Right atrium auricular region (tissue), 2 donors: ENCODE data around the gene SLC44A2. TPM values are rescaled to one million over a fixed set of nuclear protein-coding genes. Genes with fewer than 3 reads are reported as not detected.

Source experiments
- DNase-seq: peaks from one replicate; pipeline ENCODE4 v3.0.0-alpha.2; 2019; ENCODE audit warnings: low spot score
- H3K27ac ChIP-seq, 2 donors: fragments of 200-600 bp; sonication (generic); 1 replicate in 1 of 2; 2 replicates in 1 of 2; pipeline ENCODE4 v1.5.1; 2016 to 2019
- H3K27me3 ChIP-seq, 2 donors: fragments of 200-600 bp; sonication (generic); one replicate each; pipeline versions ENCODE4 v1.5.1 to v1.6.0; 2017 to 2019
- H3K36me3 ChIP-seq: fragments of 200-600 bp; sonication (generic); one replicate; pipeline ENCODE4 v1.5.1; 2016
- H3K4me1 ChIP-seq, 2 donors: fragments of 200-600 bp; sonication (generic); one replicate each; pipeline versions ENCODE4 v1.5.1 to v1.6.0; 2017 to 2019
- H3K4me3 ChIP-seq, 2 donors: fragments of 200-600 bp; sonication (generic); 1 replicate in 1 of 2; 2 replicates in 1 of 2; pipeline ENCODE4 v1.5.1; 2017 to 2019; ENCODE audit warnings: mild to moderate bottlenecking in 1 of 2, moderate library complexity in 1 of 2
- H3K9me3 ChIP-seq, 2 donors: fragments of 200-600 bp; sonication (generic); one replicate each; pipeline ENCODE4 v1.5.1; 2019
- total RNA-seq, 2 donors: library from RNA; depleted of rRNA; stranded (reverse); fragments of >200 nt; gene quantifications; one replicate each; pipeline ENCODE4 v1.1.0, GENCODE V29; 2016
- TF ChIP-seq, protein P1 (sequence below), 2 donors: fragments of 200-600 bp; sonication (generic); IDR thresholded peaks; one replicate each; pipeline ENCODE4 v1.5.1; 2019; ENCODE audit warnings: antibody characterized with exemption in 2 of 2

Gene SLC44A2
- total RNA-seq, 2 donors from 2014 or later: 91.3 to 96.2 TPM

DNA sequence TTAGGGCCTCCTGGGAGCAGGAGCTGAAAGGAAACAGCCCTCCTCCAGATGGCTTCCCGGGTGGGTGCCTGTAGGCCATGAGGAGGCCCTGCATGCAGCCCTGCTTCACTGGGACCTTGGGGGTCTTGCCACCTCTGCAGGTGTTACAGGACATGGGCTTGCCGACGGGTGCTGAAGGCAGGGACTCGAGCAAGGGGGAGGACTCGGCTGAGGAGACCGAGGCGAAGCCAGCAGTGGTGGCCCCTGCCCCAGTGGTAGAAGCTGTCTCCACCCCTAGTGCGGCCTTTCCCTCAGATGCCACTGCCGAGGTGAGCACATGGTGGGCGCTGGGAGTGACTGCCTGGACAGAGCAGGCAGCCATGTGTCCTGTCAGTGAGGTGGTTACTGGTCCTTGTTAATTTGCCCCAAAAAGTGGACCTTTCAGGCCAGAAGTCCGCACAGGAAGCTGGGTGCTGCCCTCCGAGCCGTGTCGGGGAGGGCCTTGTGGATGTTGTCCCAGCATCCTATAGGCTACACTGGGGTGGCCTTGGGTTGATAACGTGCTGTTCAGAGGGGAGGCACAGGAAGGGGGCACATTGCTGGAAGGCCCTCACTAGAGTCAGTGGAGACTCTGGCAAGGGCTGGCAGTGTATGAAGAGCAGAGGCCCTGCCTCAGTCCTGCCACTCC is 57.2 kb downstream of the SLC44A2 start:
- TF ChIP-seq, protein P1, sequence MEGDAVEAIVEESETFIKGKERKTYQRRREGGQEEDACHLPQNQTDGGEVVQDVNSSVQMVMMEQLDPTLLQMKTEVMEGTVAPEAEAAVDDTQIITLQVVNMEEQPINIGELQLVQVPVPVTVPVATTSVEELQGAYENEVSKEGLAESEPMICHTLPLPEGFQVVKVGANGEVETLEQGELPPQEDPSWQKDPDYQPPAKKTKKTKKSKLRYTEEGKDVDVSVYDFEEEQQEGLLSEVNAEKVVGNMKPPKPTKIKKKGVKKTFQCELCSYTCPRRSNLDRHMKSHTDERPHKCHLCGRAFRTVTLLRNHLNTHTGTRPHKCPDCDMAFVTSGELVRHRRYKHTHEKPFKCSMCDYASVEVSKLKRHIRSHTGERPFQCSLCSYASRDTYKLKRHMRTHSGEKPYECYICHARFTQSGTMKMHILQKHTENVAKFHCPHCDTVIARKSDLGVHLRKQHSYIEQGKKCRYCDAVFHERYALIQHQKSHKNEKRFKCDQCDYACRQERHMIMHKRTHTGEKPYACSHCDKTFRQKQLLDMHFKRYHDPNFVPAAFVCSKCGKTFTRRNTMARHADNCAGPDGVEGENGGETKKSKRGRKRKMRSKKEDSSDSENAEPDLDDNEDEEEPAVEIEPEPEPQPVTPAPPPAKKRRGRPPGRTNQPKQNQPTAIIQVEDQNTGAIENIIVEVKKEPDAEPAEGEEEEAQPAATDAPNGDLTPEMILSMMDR (IDR thresholded peaks at IDR 0.05): no peak

DNA sequence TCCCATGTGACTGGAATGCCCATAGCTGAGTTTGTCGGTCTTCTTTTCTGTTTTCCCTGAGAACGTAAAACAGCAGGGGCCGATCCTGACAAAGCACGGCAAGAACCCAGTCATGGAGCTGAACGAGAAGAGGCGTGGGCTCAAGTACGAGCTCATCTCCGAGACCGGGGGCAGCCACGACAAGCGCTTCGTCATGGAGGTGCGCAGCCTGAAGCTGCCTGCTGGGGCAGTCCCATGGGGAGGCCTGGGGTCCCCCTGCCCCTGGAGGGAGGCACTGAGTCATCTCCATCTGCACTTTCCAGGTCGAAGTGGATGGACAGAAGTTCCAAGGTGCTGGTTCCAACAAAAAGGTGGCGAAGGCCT is 57.7 kb downstream of the SLC44A2 start:
- TF ChIP-seq, protein P1 (IDR thresholded peaks at IDR 0.05): no peak
- Histone ChIP-seq H3K36me3 (peaks cover 98% of the 10 kb centered on the region), H3K27me3 (no peaks in the 10 kb centered on the region), H3K4me3 (no peak overlapping the region), H3K4me1 (peaks cover 0 to 19% of the 10 kb centered on the region in 2 donors), H3K27ac (no peak overlapping the region), H3K9me3 (no peaks in the 10 kb centered on the region)
- no peak for DNase-seq

More for the DNA sequence above, 57.2 kb downstream of the SLC44A2 start:
- Histone ChIP-seq H3K9me3 (no peaks in the 10 kb centered on the region), H3K4me3 (no peak overlapping the region), H3K27ac (no peak overlapping the region), H3K36me3 (peaks cover 98% of the 10 kb centered on the region), H3K27me3 (no peaks in the 10 kb centered on the region), H3K4me1 (peaks cover 0 to 15% of the 10 kb centered on the region in 2 donors)
- DNase-seq: no peak

DNA sequence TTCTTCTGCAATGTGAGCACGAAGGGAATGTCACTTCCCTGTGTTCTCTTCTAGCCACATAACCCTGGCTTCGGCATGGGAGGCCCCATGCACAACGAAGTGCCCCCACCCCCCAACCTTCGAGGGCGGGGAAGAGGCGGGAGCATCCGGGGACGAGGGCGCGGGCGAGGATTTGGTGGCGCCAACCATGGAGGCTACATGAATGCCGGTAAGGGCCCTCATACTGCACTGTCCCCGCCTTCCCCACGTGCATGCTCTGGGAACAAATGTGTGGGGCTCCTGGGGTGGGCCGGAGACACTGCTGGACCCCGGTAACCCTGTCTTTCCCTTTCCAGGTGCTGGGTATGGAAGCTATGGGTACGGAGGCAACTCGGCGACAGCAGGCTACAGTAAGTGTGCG is 58.2 kb downstream of the SLC44A2 start:
- H3K27me3 ChIP-seq: no peaks in the 10 kb centered on the region
- no peak overlapping the region for H3K4me3 ChIP-seq
- H3K4me1 ChIP-seq: peaks cover 0 to 19% of the 10 kb centered on the region in 2 donors
- H3K9me3 ChIP-seq: no peaks in the 10 kb centered on the region
- TF ChIP-seq, protein P1 (IDR thresholded peaks at IDR 0.05): no peak
- no peak for DNase-seq
- H3K27ac ChIP-seq: no peak overlapping the region
- H3K36me3 ChIP-seq: peaks cover 98% of the 10 kb centered on the region

DNA sequence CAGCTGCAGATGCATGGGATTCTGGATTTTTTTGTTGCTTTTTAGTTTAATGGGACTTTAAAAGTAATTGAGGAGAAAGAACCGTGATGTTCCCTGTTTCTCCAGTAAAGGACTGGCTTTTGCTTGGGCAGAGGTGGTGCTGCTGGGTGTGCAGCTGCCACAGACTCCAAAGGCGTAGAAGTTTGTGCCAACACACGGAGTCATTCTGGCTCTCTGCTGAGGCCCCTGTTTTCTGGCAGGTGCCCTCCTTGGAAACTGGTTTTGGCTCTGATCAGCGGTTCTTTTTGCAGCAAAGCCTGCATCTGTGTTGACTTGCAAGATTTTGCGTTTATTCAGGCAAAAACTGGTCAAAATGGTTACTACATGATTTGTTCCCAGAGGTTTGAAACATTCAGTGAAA is 59.9 kb downstream of the SLC44A2 start:
- Histone ChIP-seq H3K36me3 (peaks cover 98% of the 10 kb centered on the region), H3K27ac (peak overlapping the region in 1 of 2 donors; percentile 77), H3K27me3 (no peaks in the 10 kb centered on the region), H3K9me3 (no peaks in the 10 kb centered on the region), H3K4me3 (no peak overlapping the region), H3K4me1 (peaks cover 0 to 19% of the 10 kb centered on the region in 2 donors)
- DNase-seq: no peak
- TF ChIP-seq, protein P1 (IDR thresholded peaks at IDR 0.05): no peak

- no peak overlapping the region for H3K4me3 ChIP-seq
- peak overlapping the region; percentile 51 to 77 for H3K27ac ChIP-seq
- TF ChIP-seq, protein P1 (IDR thresholded peaks at IDR 0.05): no peak
- H3K36me3 ChIP-seq: peaks cover 98% of the 10 kb centered on the region
- no peaks in the 10 kb centered on the region for H3K9me3 ChIP-seq
- no peak for DNase-seq
- H3K27me3 ChIP-seq: no peaks in the 10 kb centered on the region
- H3K4me1 ChIP-seq: peaks cover 0 to 19% of the 10 kb centered on the region in 2 donors
These were observed 60.8 kb downstream of the SLC44A2 start for GRCh38 chr19:10686193-10686592.
